NCI-H510A (cell line): Measurements from ENCODE around the gene AFM.
"Not testable (repeated sequence)": the region's sequence is repeated elsewhere in the genome, so short reads cannot be mapped to it uniquely, and the experiment has no call there.

Source experiments
- DNase-seq: peaks from one replicate; lab custom pipeline; 2025; lab: John Stamatoyannopoulos, UW

Gene AFM

GRCh38 chr4:73505567-73505966 lies 24.0 kb downstream of the AFM start:
- no peak for DNase-seq

- no peak for DNase-seq
These were observed 26.0 kb downstream of the AFM start for GRCh38 chr4:73507541-73507940.

GRCh38 chr4:73508651-73509050 lies 27.1 kb downstream of the AFM start:
- no peak for DNase-seq

GRCh38 chr4:73518340-73518739 lies 36.8 kb downstream of the AFM start:
- no peak for DNase-seq

GRCh38 chr4:73520821-73521220 lies 39.3 kb downstream of the AFM start:
- DNase-seq = no peak

- DNase-seq = no peak
These were observed 41.6 kb downstream of the AFM start for GRCh38 chr4:73523126-73523525.

- no peak for DNase-seq
These were observed 44.1 kb downstream of the AFM start for GRCh38 chr4:73525611-73526010.

GRCh38 chr4:73527196-73527595 lies 45.7 kb downstream of the AFM start:
- DNase-seq = no peak

GRCh38 chr4:73528171-73528570 lies 46.6 kb downstream of the AFM start:
- DNase-seq = no peak

- DNase-seq = no peak
These were observed 52.2 kb downstream of the AFM start for GRCh38 chr4:73533515-73534422.

GRCh38 chr4:73538162-73538561 lies 56.6 kb downstream of the AFM start:
- DNase-seq = no peak

GRCh38 chr4:73539386-73539785 lies 57.8 kb downstream of the AFM start:
- no peak for DNase-seq

GRCh38 chr4:73540826-73541225 lies 59.3 kb downstream of the AFM start:
- no peak for DNase-seq

GRCh38 chr4:73541251-73541650 lies 59.7 kb downstream of the AFM start:
- DNase-seq = no peak

- DNase-seq = no peak
These were observed 63.1 kb downstream of the AFM start for GRCh38 chr4:73544620-73545019.

- DNase-seq = not testable (repeated sequence)
These were observed 69.3 kb downstream of the AFM start for GRCh38 chr4:73550865-73551264.
